Ascending aorta (tissue), 2 donors: ENCODE measurements around the gene IFT43. TPM values are rescaled to one million over a fixed set of nuclear protein-coding genes. Genes with fewer than 3 reads are reported as not detected.

Source experiments
- DNase-seq, 2 donors: peaks; one replicate each; pipeline ENCODE4 v3.0.0-alpha.2; 2019; ENCODE audit warnings: low spot score in 2 of 2
- H3K27ac ChIP-seq, 2 donors: fragments of 200-600 bp; sonication (generic); one replicate each; pipeline ENCODE4 v1.5.1; 2016 to 2017; ENCODE audit warnings: mild to moderate bottlenecking in 1 of 2
- H3K27me3 ChIP-seq: fragments of 200-600 bp; sonication (generic); one replicate; pipeline ENCODE4 v1.5.1; 2017
- H3K36me3 ChIP-seq, 2 donors: fragments of 200-600 bp; sonication (generic); one replicate each; pipeline ENCODE4 v1.5.1; 2016
- H3K4me1 ChIP-seq, 2 donors: fragments of 200-600 bp; sonication (generic); one replicate each; pipeline ENCODE4 v1.5.1; 2016 to 2017; ENCODE audit warnings: mild to moderate bottlenecking in 1 of 2
- H3K4me3 ChIP-seq, 2 donors: fragments of 200-600 bp; sonication (generic); one replicate each; pipeline ENCODE4 v1.5.1; 2016 to 2017; ENCODE audit warnings: mild to moderate bottlenecking in 1 of 2
- H3K9me3 ChIP-seq, 2 donors: fragments of 200-600 bp; sonication (generic); one replicate each; pipeline ENCODE4 v1.5.1; 2016
- CTCF ChIP-seq, 3 experiments: fragments of 200-600 bp in 2 of 3; fragments of 450-650 bp in 1 of 3; sonication (generic) in 2 of 3; IDR thresholded peaks; one replicate each; pipeline ENCODE4 v1.5.1; 2016 to 2019; ENCODE audit warnings: antibody characterized with exemption in 3 of 3, mild to moderate bottlenecking in 1 of 3, moderate library complexity in 1 of 3
- intact Hi-C: fragments of 100-400 bp; cut with DNase I; formaldehyde crosslinking; loops from one replicate; pipeline ENCODE4 v1.15.1; 2023
- total RNA-seq: library from RNA; depleted of rRNA; stranded (reverse); fragments of >200 nt; gene quantifications from one replicate; pipeline ENCODE4 v1.1.0, GENCODE V29; 2016

IFT43 gene
- total RNA-seq, 1 donor from 2014 or later: 84.0 TPM

GRCh38 chr14:76024211-76024907 is 38.8 kb downstream of the IFT43 start:
- Histone ChIP-seq H3K4me1 (no peaks in the 10 kb centered on the region), H3K27ac (no peak overlapping the region), H3K4me3 (no peak overlapping the region), H3K27me3 (no peaks in the 10 kb centered on the region), H3K36me3 (peaks cover 6 to 27% of the 10 kb centered on the region in 2 donors), H3K9me3 (peaks cover 0 to 8% of the 10 kb centered on the region in 2 donors)
- no peak for TF ChIP-seq CTCF (IDR thresholded peaks at IDR 0.05)
- intact Hi-C loops: no loop called here
- no peak for DNase-seq

DNA sequence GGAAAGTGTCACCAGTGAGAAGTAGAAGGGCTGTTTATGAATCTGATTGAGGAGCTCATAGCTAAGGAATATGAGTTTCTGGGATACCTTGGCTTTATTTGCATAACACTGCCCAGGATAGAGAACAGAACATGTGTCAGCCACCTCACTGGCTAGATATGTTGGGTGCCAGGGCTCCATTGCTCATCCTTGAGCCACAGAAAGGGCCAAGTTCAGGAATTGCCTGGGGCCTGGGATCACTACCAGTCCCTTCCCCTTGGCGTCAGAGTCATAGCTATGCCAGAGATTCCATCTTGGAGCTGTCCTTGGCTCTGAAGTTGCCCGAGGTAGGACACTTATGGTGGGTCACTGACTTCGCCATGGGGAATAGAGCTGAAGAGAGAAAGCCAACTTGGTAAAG is 49.0 kb downstream of the IFT43 start:
- intact Hi-C loops: no loop called here
- no peak for DNase-seq
- no peak overlapping the region for H3K27ac ChIP-seq
- no peaks in the 10 kb centered on the region for H3K9me3 ChIP-seq
- H3K4me1 ChIP-seq: no peaks in the 10 kb centered on the region
- no peak for TF ChIP-seq CTCF (IDR thresholded peaks at IDR 0.05)
- peaks cover 0 to 26% of the 10 kb centered on the region in 2 donors for H3K36me3 ChIP-seq
- H3K4me3 ChIP-seq: no peak overlapping the region
- no peaks in the 10 kb centered on the region for H3K27me3 ChIP-seq

- Histone ChIP-seq H3K27me3 (no peaks in the 10 kb centered on the region), H3K36me3 (peaks cover 0 to 10% of the 10 kb centered on the region in 2 donors), H3K27ac (no peak overlapping the region), H3K4me1 (no peaks in the 10 kb centered on the region), H3K9me3 (no peaks in the 10 kb centered on the region), H3K4me3 (no peak overlapping the region)
- no peak for DNase-seq
- TF ChIP-seq CTCF (IDR thresholded peaks at IDR 0.05): no peak
- intact Hi-C loops: no loop called here
Observed at GRCh38 chr14:76040704-76041103, 55.1 kb downstream of the IFT43 start.

- no peak overlapping the region for H3K27ac ChIP-seq
- H3K27me3 ChIP-seq: no peaks in the 10 kb centered on the region
- no peak for DNase-seq
- no peaks in the 10 kb centered on the region for H3K9me3 ChIP-seq
- no peaks in the 10 kb centered on the region for H3K4me1 ChIP-seq
- intact Hi-C loops: no loop called here
- H3K4me3 ChIP-seq: no peak overlapping the region
- TF ChIP-seq CTCF (IDR thresholded peaks at IDR 0.05): no peak
- H3K36me3 ChIP-seq: peaks cover 0 to 5% of the 10 kb centered on the region in 2 donors
Observed at GRCh38 chr14:76045773-76046172, 60.2 kb downstream of the IFT43 start.

- Histone ChIP-seq H3K9me3 (no peaks in the 10 kb centered on the region), H3K4me1 (no peaks in the 10 kb centered on the region), H3K4me3 (no peak overlapping the region), H3K27ac (no peak overlapping the region), H3K36me3 (no peaks in the 10 kb centered on the region), H3K27me3 (no peaks in the 10 kb centered on the region)
- no peak for TF ChIP-seq CTCF (IDR thresholded peaks at IDR 0.05)
- intact Hi-C loops: loop anchor here (2.0 to 10.0 kb wide), 3 partner anchors 143 to 345 kb away; no protein-coding TSS in a partner anchor
- DNase-seq: no peak
Observed at GRCh38 chr14:76050250-76050649, 64.7 kb downstream of the IFT43 start.
